Stimulated activated CD4-positive, alpha-beta T cell treated with anti-CD3 and anti-CD28 coated beads, Interleukin-4, amount 100 ng/mL, for 24 hours (primary cell): ENCODE measurements around the gene SIVA1.
"Not testable (repeated sequence)": the region's sequence is repeated elsewhere in the genome, so short reads cannot be mapped to it uniquely, and the experiment has no call there.

Source experiments
- DNase-seq: peaks from one replicate; pipeline ENCODE4 v3.0.0-alpha.2; 2020

SIVA1 gene

DNA sequence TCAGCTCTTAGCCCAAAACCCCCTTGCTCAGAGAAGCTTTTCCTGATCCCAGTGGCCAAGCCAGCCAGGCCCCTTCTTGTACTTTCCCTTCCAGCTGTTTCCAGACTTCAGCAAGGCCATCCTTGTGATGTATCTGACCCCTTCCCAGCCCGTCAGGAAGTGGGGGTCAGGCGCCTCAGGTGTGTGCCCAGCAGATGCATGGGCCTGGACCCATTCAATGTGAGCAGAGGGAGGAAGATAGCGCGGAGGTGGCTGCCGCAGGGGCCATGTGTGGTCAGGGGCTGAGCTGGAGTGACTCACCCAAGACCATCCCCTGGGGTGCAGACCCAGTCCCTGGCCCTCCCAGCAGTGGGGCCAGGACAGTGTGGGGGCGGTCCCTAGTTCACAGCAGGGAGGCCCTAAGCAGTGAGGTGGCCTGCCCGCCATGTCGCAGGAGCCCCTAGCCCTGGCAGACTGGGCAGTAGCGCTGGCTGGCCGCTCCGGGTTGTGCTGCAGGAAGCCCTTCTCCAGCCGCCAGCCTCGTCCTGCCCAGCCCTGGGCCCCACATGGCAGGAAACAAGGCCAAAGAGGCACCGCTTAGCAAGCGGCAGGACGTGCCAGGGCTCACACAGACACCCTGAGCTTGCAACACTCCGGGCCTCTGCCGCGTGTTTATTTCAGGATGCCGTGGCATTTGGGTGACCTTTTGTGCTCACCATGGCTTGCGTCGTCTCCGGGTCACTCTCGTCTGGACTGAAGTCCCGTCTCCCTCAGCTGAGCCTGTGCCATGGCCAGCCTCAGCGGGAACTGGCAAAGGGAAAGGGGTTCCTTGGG is 16.9 kb upstream of the SIVA1 start:
- DNase-seq: no peak

GRCh38 chr14:104738375-104739019 is 14.4 kb upstream of the SIVA1 start:
- DNase-seq: no peak

DNA sequence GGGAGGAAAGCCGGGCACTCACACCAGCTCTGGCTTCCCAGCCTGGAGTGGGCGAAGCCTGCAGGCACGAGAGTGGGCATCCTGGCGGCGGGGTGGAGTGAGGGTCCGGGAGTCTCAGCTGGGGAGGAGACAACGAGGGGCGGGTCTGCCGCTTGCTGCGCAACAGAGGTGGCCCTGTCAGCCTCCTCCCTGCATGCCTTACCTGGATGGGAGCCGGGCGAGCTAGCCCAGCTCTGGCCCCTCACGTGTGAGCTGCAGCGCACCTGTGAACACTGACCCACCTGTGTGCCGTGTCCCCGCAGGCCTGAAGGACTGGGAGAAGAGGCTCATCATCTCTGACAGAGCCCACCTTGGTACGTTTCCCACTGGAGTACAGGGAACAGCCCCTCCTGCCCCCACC is 13.9 kb upstream of the SIVA1 start:
- DNase-seq: no peak

DNA sequence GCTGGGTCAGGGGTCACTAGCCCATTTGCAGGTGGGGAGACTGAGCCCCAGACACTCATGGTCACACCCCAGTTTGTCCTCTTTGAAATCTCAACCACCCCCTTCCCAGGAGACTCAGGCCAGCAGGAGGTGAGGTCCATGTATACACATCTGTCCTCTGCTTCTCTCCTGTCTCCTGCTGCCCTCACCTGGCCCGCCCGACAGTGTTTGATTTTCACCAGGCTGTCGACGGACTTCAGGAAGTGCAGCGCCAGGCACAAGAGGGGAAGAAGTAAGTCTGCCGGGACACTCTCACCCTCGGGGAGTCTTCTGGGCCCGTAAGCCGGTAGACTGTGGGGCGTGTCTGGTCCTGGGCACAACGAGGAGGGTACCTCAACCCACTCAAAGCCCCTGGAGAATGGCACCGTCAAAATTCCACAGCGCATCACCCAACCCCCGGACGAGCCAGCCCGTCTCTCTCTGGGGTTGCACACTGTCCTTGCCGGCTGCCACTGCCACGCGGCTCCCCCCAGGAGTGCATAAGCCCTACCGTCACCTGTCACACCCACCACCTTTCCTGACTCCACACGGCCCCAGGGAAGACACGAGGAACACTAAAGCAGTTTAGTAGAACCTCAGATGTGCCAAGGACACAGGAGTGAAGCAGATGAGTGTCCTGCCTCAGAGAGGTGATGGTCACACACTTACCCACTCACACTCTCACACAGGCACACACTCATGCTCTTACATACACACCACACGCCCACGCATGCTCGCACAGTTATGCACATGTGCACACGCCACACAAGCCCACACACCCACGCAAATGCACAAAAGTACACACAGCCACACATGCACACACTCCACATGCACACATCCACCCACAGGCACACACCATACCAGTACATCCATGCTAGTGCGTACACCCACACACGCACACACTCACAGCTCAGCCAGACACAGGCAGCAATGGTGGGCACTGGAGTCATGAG is 13.1 kb upstream of the SIVA1 start:
- DNase-seq: no peak

DNA sequence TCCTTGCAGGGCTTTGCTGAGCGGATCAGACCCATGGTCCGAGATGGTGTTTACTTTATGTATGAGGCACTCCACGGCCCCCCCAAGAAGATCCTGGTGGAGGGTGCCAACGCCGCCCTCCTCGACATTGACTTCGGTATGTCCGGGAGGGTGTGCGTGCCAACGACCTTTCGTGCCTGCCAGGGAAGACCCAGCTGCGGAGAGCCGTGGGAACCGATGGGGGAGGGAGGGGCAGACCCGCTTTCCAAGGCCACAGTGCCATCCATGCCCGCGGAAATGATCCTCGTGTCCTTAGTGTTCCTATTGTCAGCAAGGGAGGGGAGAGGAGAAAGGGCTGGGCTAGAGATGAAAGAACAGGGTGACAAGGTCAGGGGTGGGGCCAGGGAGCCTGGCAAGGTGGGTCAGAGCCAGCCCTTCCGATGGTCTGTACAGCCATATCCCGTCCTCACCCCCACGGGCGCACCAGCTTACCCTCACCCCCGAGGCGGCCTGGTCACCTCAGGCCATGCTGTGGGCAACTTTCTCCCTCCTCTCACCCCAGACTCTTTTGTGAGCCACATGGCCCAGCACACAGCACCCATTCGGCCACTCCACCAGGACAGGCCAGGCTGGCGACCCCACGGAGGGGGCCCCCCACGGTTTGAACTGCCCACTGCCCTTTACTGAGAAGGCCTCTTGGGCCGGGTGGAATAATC is 11.7 kb upstream of the SIVA1 start:
- DNase-seq: no peak

GRCh38 chr14:104741803-104742251 is 11.1 kb upstream of the SIVA1 start:
- no peak for DNase-seq

DNA sequence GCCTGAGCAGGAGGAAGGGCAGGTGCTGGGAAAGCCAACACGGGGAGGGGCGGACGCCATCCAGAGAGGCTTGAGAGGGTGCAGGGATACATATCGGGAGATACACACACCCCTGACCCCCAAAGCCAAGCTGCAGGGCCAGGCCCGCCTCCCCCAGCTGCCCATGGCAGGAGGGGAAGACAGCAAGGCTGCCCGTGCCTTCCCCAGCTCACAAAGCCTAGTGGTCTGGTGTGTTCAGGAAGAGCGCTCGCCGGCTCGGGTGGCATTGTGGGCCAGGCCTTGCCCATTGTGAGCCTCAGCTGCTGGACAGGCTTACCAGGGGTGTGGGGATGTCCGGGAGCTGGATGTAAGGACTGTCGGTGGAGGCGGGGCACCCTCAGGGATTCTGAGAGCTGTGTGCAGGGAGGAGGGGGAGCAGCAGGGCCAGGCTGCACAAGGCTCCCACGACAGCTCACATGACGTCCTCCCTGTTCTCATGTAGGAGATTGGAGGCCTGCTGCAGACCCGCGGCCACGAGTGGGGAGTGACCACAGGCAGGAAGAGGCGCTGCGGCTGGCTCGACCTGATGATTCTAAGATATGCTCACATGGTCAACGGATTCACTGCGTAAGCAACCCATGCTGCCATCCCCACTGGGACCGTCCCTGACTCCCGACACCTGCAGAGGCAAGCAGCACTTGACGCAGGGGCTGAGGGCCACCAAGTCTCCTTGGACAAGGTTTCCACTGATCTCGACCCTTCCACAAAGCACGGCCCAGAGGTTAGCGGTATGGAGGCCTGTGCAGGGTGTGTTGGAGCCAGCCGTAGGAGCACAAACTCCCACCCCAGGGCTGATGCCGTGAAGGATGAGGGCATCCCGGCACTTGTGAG is 10.1 kb upstream of the SIVA1 start:
- DNase-seq: no peak

DNA sequence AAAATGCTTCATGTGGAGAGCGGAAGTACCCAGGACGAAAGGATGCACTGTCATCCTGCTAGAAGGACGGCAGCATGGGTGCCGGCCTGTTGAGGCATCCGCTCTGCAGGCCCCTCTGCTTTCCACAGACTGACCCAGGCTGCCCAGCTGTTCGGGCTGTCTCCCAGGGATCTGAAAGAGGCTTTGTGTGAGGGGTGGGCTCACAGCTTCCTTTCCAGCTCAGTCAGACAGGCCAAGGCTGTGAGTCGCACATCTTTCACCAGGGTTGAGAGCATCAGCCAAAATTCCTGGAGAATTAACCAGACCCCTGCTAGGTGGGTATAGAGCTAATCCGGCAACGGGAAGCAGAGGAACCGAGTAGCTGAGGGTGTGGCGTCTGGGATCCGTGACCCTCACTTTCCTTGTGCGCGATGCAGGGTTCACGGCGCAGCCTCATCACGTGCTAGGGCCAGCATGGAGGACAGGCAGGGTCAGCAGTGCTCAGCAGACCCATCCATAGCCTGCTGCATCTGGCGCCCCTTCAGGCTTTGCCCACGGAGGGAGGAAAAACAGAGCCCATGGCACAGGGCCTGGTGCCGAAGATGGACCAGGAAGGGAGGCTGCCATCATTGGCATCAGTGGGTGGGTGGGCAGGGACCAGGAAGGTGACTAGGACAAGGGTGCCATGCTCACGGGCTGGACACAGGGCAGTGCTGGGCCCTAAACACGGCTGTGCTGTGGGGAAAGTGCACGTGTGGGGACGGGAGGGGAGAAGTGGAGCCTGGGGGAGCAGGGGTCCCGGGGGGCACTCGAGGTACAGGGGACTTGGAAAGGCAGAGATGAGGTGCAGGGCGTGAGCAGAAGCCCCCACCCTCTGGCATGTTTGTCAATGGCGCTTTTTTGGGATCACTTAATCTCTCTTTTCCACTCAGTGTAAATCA is 9.2 kb upstream of the SIVA1 start:
- no peak for DNase-seq

DNA sequence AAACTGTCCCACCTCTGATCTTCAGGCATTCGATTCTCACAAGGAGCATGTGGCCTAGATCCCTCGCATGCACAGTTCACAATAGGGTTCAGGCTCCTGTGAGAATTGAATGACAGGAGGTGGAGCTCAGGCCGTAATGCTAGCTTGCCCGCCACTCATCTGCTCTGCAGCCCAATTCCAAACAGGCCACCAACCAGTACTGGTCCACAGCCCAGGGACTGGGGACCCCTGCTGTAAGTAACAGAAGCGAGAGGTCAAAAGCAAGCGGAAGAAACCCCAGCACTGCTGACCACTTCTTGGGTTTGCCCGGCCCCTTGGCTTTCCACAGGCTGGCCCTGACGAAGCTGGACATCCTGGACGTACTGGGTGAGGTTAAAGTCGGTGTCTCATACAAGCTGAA is 8.5 kb upstream of the SIVA1 start:
- no peak for DNase-seq

GRCh38 chr14:104745431-104745830 is 7.5 kb upstream of the SIVA1 start:
- no peak for DNase-seq

DNA sequence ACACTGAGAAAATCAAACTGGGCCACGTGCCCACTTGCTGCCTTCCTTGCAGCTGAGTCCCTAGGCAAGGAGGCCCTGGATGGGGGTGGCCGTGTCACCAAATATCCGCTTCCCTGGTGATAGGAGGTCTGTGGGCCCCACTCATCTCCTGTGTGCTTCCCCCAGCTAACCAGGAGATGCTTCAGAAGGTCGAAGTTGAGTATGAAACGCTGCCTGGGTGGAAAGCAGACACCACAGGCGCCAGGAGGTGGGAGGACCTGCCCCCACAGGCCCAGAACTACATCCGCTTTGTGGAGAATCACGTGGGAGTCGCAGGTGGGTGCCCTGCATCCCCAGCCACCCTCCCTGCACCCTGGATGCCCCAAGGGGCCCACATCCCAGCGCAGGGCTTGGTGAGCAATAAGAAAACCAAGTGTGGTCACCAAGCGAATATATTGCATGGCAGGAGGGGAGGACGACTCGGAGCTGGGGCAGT is 6.8 kb upstream of the SIVA1 start:
- DNase-seq: peak; percentile 19

GRCh38 chr14:104746934-104747481 is 5.9 kb upstream of the SIVA1 start:
- no peak for DNase-seq

DNA sequence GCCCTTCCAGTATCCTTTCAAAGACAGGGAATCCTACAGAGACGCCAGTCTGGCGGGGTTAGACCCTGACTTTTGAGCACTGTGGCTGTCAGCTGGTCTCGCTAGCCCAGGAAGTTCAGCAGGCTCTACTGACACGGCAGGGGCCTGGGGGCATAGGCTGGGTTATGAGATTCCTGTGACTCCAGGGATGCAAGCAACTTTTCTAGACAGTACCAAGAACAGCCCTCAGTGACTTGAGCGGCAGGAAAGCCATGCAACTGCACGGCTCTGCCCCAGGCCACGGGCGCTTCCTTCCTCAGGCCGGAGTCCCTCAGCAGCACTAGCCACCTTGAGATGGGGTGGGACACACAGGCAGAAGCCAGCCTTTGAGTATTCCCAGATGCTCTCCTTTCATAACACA is 5.1 kb upstream of the SIVA1 start:
- no peak for DNase-seq

- DNase-seq: no peak
These were observed 3.8 kb upstream of the SIVA1 start for GRCh38 chr14:104749111-104749649.

GRCh38 chr14:104750056-104750752 is 2.7 kb upstream of the SIVA1 start:
- no peak for DNase-seq

DNA sequence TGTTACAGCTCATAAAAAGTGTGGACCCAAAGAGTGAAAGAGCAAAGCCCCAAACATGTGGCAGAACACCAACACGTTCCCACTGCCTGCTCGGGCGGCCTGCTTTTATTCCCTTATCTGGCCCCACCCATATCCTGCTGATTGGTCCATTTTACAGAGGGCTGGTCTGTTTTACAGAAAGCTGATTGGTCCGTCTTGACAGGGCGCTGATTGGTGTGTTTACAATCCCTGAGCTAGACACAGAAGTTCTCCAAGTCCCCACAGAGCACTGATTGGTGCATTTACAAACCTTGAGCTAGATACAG is 2.2 kb upstream of the SIVA1 start:
- DNase-seq: not testable (repeated sequence)

DNA sequence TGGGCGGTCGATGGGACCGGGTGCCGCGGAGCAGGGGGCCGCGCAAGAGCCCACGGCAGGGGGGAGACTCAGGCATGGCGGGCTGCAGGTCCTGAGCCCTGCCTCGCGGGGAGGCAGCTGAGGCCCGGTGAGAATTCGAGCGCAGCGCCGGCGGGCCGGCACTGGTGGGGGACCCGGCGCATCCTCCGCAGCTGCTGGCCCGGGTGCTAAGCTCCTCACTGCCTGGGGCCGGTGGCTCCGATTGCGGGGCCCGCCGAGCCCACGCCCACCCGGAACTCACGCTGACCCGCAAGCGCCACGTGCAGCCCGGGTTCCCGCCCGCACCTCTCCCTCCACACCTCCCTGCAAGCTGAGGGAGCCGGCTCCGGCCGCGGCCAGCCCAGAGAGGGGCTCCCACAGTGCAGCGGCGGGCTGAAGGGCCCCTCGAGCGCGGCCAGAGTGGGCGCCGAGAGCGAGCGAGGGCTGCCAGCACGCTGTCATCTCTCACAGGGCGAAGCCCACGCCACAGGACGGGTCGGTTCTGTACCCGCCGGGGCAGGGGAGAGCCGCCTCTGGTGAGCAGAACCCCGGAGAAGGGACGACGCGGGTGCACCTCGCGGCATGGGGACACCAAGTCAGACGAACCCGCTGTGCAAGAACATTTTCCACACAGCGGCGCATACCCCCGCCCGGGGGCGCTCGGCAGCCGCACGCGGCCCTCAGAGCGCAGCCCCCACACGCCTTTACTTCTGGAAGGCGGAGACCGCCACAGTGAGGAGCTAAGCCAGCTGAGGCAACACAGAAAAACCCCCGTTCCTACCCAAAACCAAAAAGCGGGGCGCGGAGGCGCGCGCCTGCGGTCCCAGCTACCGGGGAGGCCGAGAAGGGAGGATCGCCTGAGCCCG is 1.2 kb upstream of the SIVA1 start:
- DNase-seq: no peak

DNA sequence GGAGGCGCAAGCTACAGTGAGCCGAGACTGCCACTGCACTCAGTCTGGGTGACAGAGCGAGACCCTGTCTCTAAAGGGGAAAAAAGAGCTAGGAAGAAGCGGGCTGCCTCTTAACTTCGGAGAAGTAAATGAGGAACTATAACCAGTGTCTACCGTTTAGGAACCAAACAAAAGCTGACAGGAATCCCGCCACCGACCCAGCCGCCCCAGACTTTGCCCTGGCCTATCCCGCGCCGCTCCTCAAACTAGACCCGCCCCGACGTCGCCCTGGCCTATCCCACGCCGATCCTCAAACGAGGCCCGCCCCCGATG is 568 bp upstream of the SIVA1 start:
- no peak for DNase-seq
